Neural progenitor cell (in vitro differentiated cells): ENCODE results near the gene C6orf47.

ENCODE experiments used
- EZH2phosphoT487 ChIP-seq: fragments of 200-600 bp; sonication (generic); IDR thresholded peaks from 2 replicates; pipeline ENCODE4 v1.6.1; 2017; ENCODE audit warnings: antibody characterized with exemption
- TF ChIP-seq, protein P1 (sequence below): fragments of 200-600 bp; sonication (generic); IDR thresholded peaks from 2 replicates; pipeline ENCODE4 v1.5.1; 2017; ENCODE audit warnings: antibody characterized with exemption, mild to moderate bottlenecking

DNA sequence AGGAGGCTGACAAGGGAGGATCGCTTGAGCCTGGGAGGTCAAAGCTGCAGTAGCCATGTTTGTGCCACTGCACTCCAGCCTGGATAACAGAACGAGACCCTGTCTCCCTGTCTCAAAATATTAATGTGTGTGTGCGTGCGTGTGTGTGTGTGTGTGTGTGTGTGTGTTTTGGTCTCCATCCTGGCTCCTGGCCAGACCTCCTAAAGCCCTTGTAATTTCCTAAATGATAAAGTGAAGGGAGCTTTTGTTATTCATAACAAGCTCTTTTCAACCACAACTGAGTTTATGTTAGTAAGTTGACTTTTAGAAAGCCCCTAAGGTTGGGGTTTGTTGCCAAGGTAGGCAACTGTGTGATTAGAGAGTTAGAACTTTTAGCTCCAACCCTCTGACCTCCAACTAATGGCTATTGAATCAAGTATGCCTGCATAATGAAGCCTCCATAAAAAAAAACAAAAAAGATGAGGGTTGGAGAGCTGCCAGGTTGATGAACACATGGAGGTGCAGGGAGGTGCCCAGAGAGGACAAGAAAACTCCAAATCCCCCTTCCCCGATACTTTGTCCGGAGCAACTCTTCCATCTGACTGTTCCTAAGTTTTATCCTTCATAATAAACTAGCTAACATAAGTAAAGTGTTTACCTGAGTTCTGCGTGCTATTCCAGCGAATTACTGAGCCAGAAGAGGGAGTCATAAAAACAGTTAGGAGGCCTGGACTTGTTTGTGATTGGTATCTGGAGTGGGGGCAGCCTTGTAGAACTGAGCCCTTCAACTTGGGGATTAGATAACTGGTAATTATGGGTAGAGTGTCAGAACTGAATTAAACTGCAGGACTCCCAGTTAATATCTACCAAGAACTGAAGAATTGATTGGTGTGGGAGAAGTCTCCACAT is 50.8 kb downstream of the C6orf47 start:
- TF ChIP-seq, protein P1, sequence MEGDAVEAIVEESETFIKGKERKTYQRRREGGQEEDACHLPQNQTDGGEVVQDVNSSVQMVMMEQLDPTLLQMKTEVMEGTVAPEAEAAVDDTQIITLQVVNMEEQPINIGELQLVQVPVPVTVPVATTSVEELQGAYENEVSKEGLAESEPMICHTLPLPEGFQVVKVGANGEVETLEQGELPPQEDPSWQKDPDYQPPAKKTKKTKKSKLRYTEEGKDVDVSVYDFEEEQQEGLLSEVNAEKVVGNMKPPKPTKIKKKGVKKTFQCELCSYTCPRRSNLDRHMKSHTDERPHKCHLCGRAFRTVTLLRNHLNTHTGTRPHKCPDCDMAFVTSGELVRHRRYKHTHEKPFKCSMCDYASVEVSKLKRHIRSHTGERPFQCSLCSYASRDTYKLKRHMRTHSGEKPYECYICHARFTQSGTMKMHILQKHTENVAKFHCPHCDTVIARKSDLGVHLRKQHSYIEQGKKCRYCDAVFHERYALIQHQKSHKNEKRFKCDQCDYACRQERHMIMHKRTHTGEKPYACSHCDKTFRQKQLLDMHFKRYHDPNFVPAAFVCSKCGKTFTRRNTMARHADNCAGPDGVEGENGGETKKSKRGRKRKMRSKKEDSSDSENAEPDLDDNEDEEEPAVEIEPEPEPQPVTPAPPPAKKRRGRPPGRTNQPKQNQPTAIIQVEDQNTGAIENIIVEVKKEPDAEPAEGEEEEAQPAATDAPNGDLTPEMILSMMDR, result no peak
- no peak for TF ChIP-seq EZH2phosphoT487
